Activated CD8-positive, alpha-beta memory T cell treated with anti-CD3 and anti-CD28 coated beads for 4 hours (primary cell): Measurements from ENCODE around the gene LMNA.
"Not testable (repeated sequence)": the region's sequence is repeated elsewhere in the genome, so short reads cannot be mapped to it uniquely, and the experiment has no call there.

ENCODE experiments used
- DNase-seq, 2 donors: peaks; one replicate each; pipeline ENCODE4 v3.0.0-alpha.2; 2020; ENCODE audit warnings: low read depth in 2 of 2

The LMNA gene

GRCh38 chr1:156104861-156105832, 9.4 kb upstream of the LMNA start:
- no peak for DNase-seq

- DNase-seq: no peak
Observed at GRCh38 chr1:156106624-156107488, 7.7 kb upstream of the LMNA start.

- no peak for DNase-seq
Observed at GRCh38 chr1:156108057-156108456, 6.5 kb upstream of the LMNA start.

- no peak for DNase-seq
Observed at GRCh38 chr1:156108664-156109241, 5.8 kb upstream of the LMNA start.

GRCh38 chr1:156110252-156110651, 4.3 kb upstream of the LMNA start:
- no peak for DNase-seq

GRCh38 chr1:156111355-156111962, 3.1 kb upstream of the LMNA start:
- no peak for DNase-seq

GRCh38 chr1:156112276-156113137, 2.0 kb upstream of the LMNA start:
- DNase-seq: no peak

- no peak for DNase-seq
Observed at GRCh38 chr1:156113282-156113950, 1.1 kb upstream of the LMNA start.

- no peak for DNase-seq
Observed at GRCh38 chr1:156114919-156115513, 505 bp downstream of the LMNA start.

- DNase-seq: no peak
Observed at GRCh38 chr1:156115514-156116374, 1.2 kb downstream of the LMNA start.

- DNase-seq: not testable (repeated sequence)
Observed at GRCh38 chr1:156116731-156117130, 2.2 kb downstream of the LMNA start.

- no peak for DNase-seq
Observed at GRCh38 chr1:156117414-156118176, 3.1 kb downstream of the LMNA start.

GRCh38 chr1:156118177-156118868, 3.8 kb downstream of the LMNA start:
- no peak for DNase-seq

- no peak for DNase-seq
Observed at GRCh38 chr1:156119503-156120209, 5.1 kb downstream of the LMNA start.

- no peak for DNase-seq
Observed at GRCh38 chr1:156120318-156120717, 5.8 kb downstream of the LMNA start.

GRCh38 chr1:156121005-156121404, 6.5 kb downstream of the LMNA start:
- not testable (repeated sequence) for DNase-seq

GRCh38 chr1:156121457-156121856, 6.9 kb downstream of the LMNA start:
- DNase-seq: no peak
